SH-SY5Y (cell line): ENCODE results near the gene SVIL.

ENCODE experiments used
- GATA2 ChIP-seq: IDR thresholded peaks from 2 replicates; pipeline ENCODE4 v1.6.1; 2011; ENCODE audit warnings: mild to moderate bottlenecking, low read depth, low read length
- GATA3 ChIP-seq: IDR thresholded peaks from 2 replicates; pipeline ENCODE4 v1.6.1; 2011; ENCODE audit warnings: low read depth, mild to moderate bottlenecking, low read length, moderate library complexity

DNA sequence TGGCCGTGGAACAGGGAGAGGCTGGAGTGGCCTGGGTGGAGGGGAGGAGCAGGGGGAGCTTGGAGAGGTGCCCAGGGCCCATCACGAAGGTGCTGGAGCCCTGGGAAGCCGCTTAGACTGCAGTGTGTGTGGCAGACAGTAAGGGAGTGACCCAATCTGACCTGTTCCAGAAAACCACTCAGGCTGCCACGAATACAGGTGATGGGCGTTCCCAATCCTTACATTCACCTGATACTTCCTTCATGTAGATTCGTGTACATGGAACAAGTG, 161.7 kb downstream of the SVIL start:
- TF ChIP-seq GATA3 (no peak), GATA2 (no peak)
